H1 (cell line): ENCODE measurements around the gene TMTC2. TPM values are rescaled to one million over a fixed set of nuclear protein-coding genes. Genes with fewer than 3 reads are reported as not detected.

Source experiments
- CTCF ChIA-PET: fragments of 300-600 bp; sonication (Branson Sonifier 250); formaldehyde crosslinking; loops from one replicate; lab custom pipeline; 2021; ENCODE audit not compliant: partially characterized antibody; lab: Charles Lee
- POLR2A ChIA-PET: fragments of 300-600 bp; sonication (Branson Sonifier 250); formaldehyde crosslinking; loops from one replicate; lab custom pipeline; 2021; ENCODE audit warnings: inconsistent platforms; ENCODE audit not compliant: partially characterized antibody; lab: Charles Lee
- DNase-seq, 2 experiments: peaks; one replicate each; pipeline versions ENCODE4 v3.0.0 to v3.0.0-alpha.2; 2010 to 2022; ENCODE audit warnings: low spot score in 2 of 2, low read depth in 1 of 2, mixed read lengths in 1 of 2
- FAIRE-seq: peaks from 2 replicates; lab custom pipeline; 2011; peaks lifted over from hg19 to GRCh38; lab: Jason Lieb, UNC
- H2AFZ ChIP-seq: 2 replicates; pipeline ENCODE4 v1.8.1; 2012; ENCODE audit warnings: low read length, inconsistent platforms
- H2AK5ac ChIP-seq: 2 replicates; pipeline ENCODE4 v1.6.1; 2013; ENCODE audit warnings: low read depth, low read length
- H2BK120ac ChIP-seq: replicated peaks from 2 replicates; pipeline ENCODE3; 2013; ENCODE audit warnings: low read depth, low read length, inconsistent platforms
- H2BK12ac ChIP-seq: 2 replicates; pipeline ENCODE4 v1.6.1; 2013; ENCODE audit warnings: low read depth, low read length
- H2BK15ac ChIP-seq: 2 replicates; pipeline ENCODE4 v1.6.1; 2013; ENCODE audit warnings: low read length
- H2BK20ac ChIP-seq: 2 replicates; pipeline ENCODE4 v1.6.1; 2013; ENCODE audit warnings: low read length
- H2BK5ac ChIP-seq: 2 replicates; pipeline ENCODE4 v1.6.1; 2013; ENCODE audit warnings: low read depth, low read length
- H3K14ac ChIP-seq: 2 replicates; pipeline ENCODE4 v1.6.1; 2013; ENCODE audit warnings: inconsistent platforms; ENCODE audit not compliant: insufficient read length
- H3K18ac ChIP-seq: 2 replicates; pipeline ENCODE4 v1.6.1; 2013; ENCODE audit warnings: low read length; ENCODE audit errors: extremely low read depth
- H3K23ac ChIP-seq: 2 replicates; pipeline ENCODE4 v1.6.1; 2013; ENCODE audit warnings: inconsistent platforms; ENCODE audit not compliant: insufficient read length
- H3K23me2 ChIP-seq: 2 replicates; pipeline ENCODE4 v1.6.1; 2013; ENCODE audit warnings: low read depth, low read length
- H3K27ac ChIP-seq: 2 replicates; pipeline ENCODE4 v1.6.1; 2011; ENCODE audit warnings: low read depth, low read length, inconsistent platforms
- H3K27me3 ChIP-seq, 4 experiments: replicated peaks in 1 of 4; 1 replicate in 1 of 4; 2 replicates in 3 of 4; pipeline versions ENCODE4 v1.6.1 to v1.8.1; 2011 to 2013; ENCODE audit warnings: low read length in 3 of 4, mild to moderate bottlenecking in 3 of 4, inconsistent platforms in 2 of 4, mixed read lengths in 2 of 4, moderate library complexity in 1 of 4; ENCODE audit not compliant: control insufficient read depth in 3 of 4, insufficient read depth in 3 of 4; ENCODE audit errors: extremely low read depth in 1 of 4
- H3K36me3 ChIP-seq, 4 experiments: 2 replicates each; pipeline versions ENCODE4 v1.6.1 to v1.8.1; 2011 to 2013; ENCODE audit warnings: mild to moderate bottlenecking in 4 of 4, low read length in 3 of 4, moderate library complexity in 2 of 4, control low read depth in 1 of 4, inconsistent platforms in 1 of 4; ENCODE audit not compliant: insufficient read depth in 4 of 4, control insufficient read depth in 2 of 4
- H3K4ac ChIP-seq: replicated peaks from 2 replicates; pipeline ENCODE3; 2013; ENCODE audit warnings: low read length, low read depth, mixed read lengths, inconsistent platforms; ENCODE audit not compliant: insufficient read length
- H3K4me1 ChIP-seq, 4 experiments: replicated peaks in 1 of 4; 1 replicate in 1 of 4; 2 replicates in 3 of 4; pipeline versions ENCODE4 v1.6.1 to v1.8.1; 2011 to 2013; ENCODE audit warnings: low read length in 3 of 4, inconsistent platforms in 2 of 4, mixed read lengths in 1 of 4; ENCODE audit not compliant: insufficient read depth in 4 of 4, control insufficient read depth in 3 of 4
- H3K4me2 ChIP-seq, 2 experiments: 2 replicates each; pipeline versions ENCODE4 v1.6.1 to v1.8.1; 2011 to 2013; ENCODE audit warnings: low read depth in 2 of 2, low read length in 2 of 2, control low read depth in 1 of 2, inconsistent platforms in 1 of 2, mild to moderate bottlenecking in 1 of 2; ENCODE audit not compliant: insufficient read depth in 1 of 2
- H3K4me3 ChIP-seq, 4 experiments: fragments of 200-600, 300-600 bp in 1 of 4; sonication (generic), shearing (Covaris generic), sonication (Bioruptor Twin) in 1 of 4; 2 replicates each; pipeline versions ENCODE4 v1.5.1 to v1.8.1; 2011 to 2016; ENCODE audit warnings: low read length in 4 of 4, low read depth in 3 of 4, control low read depth in 2 of 4, inconsistent platforms in 2 of 4, mild to moderate bottlenecking in 2 of 4, mixed read lengths in 1 of 4, moderate library complexity in 1 of 4; ENCODE audit not compliant: insufficient read depth in 2 of 4; ENCODE audit errors: extremely low read depth in 1 of 4
- H3K56ac ChIP-seq: replicated peaks from 2 replicates; pipeline ENCODE3; 2013; ENCODE audit warnings: low read depth, mild to moderate bottlenecking, mixed read lengths, low read length, inconsistent platforms; ENCODE audit not compliant: insufficient read length
- H3K79me1 ChIP-seq: 2 replicates; pipeline ENCODE4 v1.6.1; 2013; ENCODE audit warnings: low read depth, low read length, control low read depth
- H3K79me2 ChIP-seq, 2 experiments: 2 replicates each; pipeline versions ENCODE4 v1.6.1 to v1.8.1; 2012 to 2013; ENCODE audit warnings: low read length in 2 of 2, mild to moderate bottlenecking in 2 of 2, inconsistent platforms in 1 of 2; ENCODE audit not compliant: insufficient read depth in 2 of 2, control insufficient read depth in 1 of 2
- H3K9ac ChIP-seq, 4 experiments: replicated peaks in 1 of 4; 1 replicate in 1 of 4; 2 replicates in 3 of 4; pipeline versions ENCODE4 v1.6.1 to v1.8.1; 2011 to 2013; ENCODE audit warnings: low read depth in 3 of 4, low read length in 3 of 4, control low read depth in 2 of 4, mild to moderate bottlenecking in 2 of 4, moderate library complexity in 2 of 4, inconsistent platforms in 1 of 4; ENCODE audit errors: extremely low read depth in 1 of 4
- H3K9me3 ChIP-seq, 2 experiments: 2 replicates each; pipeline versions ENCODE4 v1.6.1 to v1.8.1; 2012 to 2013; ENCODE audit warnings: mild to moderate bottlenecking in 2 of 2, moderate library complexity in 2 of 2, control low read depth in 1 of 2, inconsistent platforms in 1 of 2, low read depth in 1 of 2, low read length in 1 of 2, mixed read lengths in 1 of 2; ENCODE audit not compliant: insufficient read depth in 2 of 2
- H4K20me1 ChIP-seq, 2 experiments: replicated peaks in 1 of 2; 2 replicates each; pipeline versions ENCODE3 to v1.8.1; 2011 to 2013; ENCODE audit warnings: inconsistent platforms in 2 of 2, low read length in 2 of 2, mild to moderate bottlenecking in 1 of 2; ENCODE audit not compliant: insufficient read depth in 2 of 2, control insufficient read depth in 1 of 2
- H4K5ac ChIP-seq: 2 replicates; pipeline ENCODE4 v1.6.1; 2013; ENCODE audit warnings: low read length, low read depth, mixed read lengths, inconsistent platforms; ENCODE audit not compliant: insufficient read length
- H4K8ac ChIP-seq: 2 replicates; pipeline ENCODE4 v1.8.0; 2013; ENCODE audit warnings: mild to moderate bottlenecking, moderate library complexity, low read length, inconsistent platforms; ENCODE audit not compliant: insufficient read depth; ENCODE audit errors: extremely low read depth
- H4K91ac ChIP-seq: replicated peaks from 2 replicates; pipeline ENCODE3; 2013; ENCODE audit warnings: low read length, mixed read lengths, inconsistent platforms; ENCODE audit not compliant: insufficient read length
- RBBP5 ChIP-seq: IDR thresholded peaks from 2 replicates; pipeline ENCODE4 v1.7.1; 2012; ENCODE audit warnings: low read depth, mild to moderate bottlenecking, inconsistent platforms, low read length, moderate library complexity, borderline replicate concordance
- SIRT6 ChIP-seq: IDR thresholded peaks from one replicate; pipeline ENCODE4 v1.7.1; 2012; ENCODE audit warnings: low read length, inconsistent platforms
- polyA plus RNA-seq, 7 experiments: library from polyadenylated mRNA; depleted of rRNA in 3 of 7; stranded (reverse) in 5 of 7; unstranded in 2 of 7; fragments of >200 nt in 5 of 7; fragments of 200-250 nt in 2 of 7; gene quantifications; 1 replicate in 5 of 7; 2 replicates in 1 of 7; 4 replicates in 1 of 7; pipeline versions ENCODE4 v1.2.1 to v1.2.3, GENCODE V29; 2011 to 2013; ENCODE audit warnings: missing spikeins in 2 of 7, mixed read lengths in 2 of 7
- total RNA-seq: library from RNA; stranded (reverse); fragmentation: NEBNext Ultra II Directional; extraction: Animal tissue kit (Norgen Biotek cat#: 25700); gene quantifications from 2 replicates; pipeline ENCODE4 v1.2.1, GENCODE V29; 2021

The TMTC2 gene
- total and polyA plus RNA-seq, 2 of the 8 experiments (the other 6 are each of a cell fraction or from before 2014, with no cell fraction given), result 2.3 to 3.9 TPM

DNA sequence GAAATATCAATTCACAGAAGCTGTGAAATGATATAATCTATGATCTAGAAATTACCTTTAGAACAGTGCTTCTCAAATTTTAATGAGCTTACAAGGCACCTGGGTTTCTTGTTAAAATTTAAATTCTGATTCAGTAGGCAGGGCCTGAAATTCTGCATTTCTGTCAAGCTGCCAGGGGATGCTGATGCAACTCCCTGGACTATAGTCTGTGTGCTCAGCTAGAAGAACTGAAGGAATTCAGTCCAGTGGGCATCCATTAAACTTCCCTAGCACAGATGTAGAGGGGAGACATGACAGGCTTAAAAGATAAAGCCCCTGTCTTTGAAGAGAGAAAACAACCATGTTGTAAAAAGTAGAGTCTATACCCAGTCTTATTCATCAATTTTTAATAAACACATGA, 441.8 kb downstream of the TMTC2 start:
- Histone ChIP-seq H4K5ac (no peak overlapping the region), H2BK5ac (no peak overlapping the region), H3K9ac (no peak overlapping the region), H3K4me3 (no peak overlapping the region), H3K14ac (no peak overlapping the region), H3K4ac (no peak overlapping the region), H4K8ac (no peak overlapping the region), H2BK15ac (no peak overlapping the region), H3K79me1 (no peaks in the 10 kb centered on the region), H2BK20ac (no peak overlapping the region), H3K56ac (no peak overlapping the region), H2AK5ac (no peak overlapping the region), H3K9me3 (no peaks in the 10 kb centered on the region), H2BK120ac (no peak overlapping the region), H3K4me1 (peaks cover 0 to 3% (median 0%) of the 10 kb centered on the region in 4 experiments; a peak in 1 of 7 replicates), H3K23ac (no peak overlapping the region), H3K79me2 (no peaks in the 10 kb centered on the region), H3K23me2 (no peaks in the 10 kb centered on the region; the same call in 1 of the 2 replicates), H4K20me1 (no peaks in the 10 kb centered on the region), H4K91ac (no peak overlapping the region), H2BK12ac (no peak overlapping the region), H3K36me3 (no peaks in the 10 kb centered on the region), H2AFZ (no peak overlapping the region), H3K27ac (no peak overlapping the region), H3K27me3 (no peaks in the 10 kb centered on the region), H3K18ac (no peak overlapping the region), H3K4me2 (no peak overlapping the region)
- DNase-seq (no peak), FAIRE-seq (no peak)
- ChIA-PET CTCF (interaction anchor here (1.1 to 1.6 kb wide), 2 partner anchors 13 to 261 kb away, joined by 4 read pairs; no protein-coding TSS in a partner anchor), POLR2A (interaction anchor here (0.6 kb wide), 1 partner anchor 1344 kb away, joined by 3 read pairs; no protein-coding TSS in a partner anchor)
- TF ChIP-seq RBBP5 (no peak), SIRT6 (no peak)
